H1 (cell line): Measurements from ENCODE around the gene PRXL2B. TPM values are rescaled to one million over a fixed set of nuclear protein-coding genes. Genes with fewer than 3 reads are reported as not detected.

ENCODE experiments used
- CTCF ChIA-PET: fragments of 300-600 bp; sonication (Branson Sonifier 250); formaldehyde crosslinking; loops from one replicate; lab custom pipeline; 2021; ENCODE audit not compliant: partially characterized antibody; lab: Charles Lee
- POLR2A ChIA-PET: fragments of 300-600 bp; sonication (Branson Sonifier 250); formaldehyde crosslinking; loops from one replicate; lab custom pipeline; 2021; ENCODE audit warnings: inconsistent platforms; ENCODE audit not compliant: partially characterized antibody; lab: Charles Lee
- DNase-seq, 2 experiments: peaks; one replicate each; pipeline versions ENCODE4 v3.0.0 to v3.0.0-alpha.2; 2010 to 2022; ENCODE audit warnings: low spot score in 2 of 2, low read depth in 1 of 2, mixed read lengths in 1 of 2
- FAIRE-seq: peaks from 2 replicates; lab custom pipeline; 2011; peaks lifted over from hg19 to GRCh38; lab: Jason Lieb, UNC
- H2AFZ ChIP-seq: 2 replicates; pipeline ENCODE4 v1.8.1; 2012; ENCODE audit warnings: low read length, inconsistent platforms
- H2AK5ac ChIP-seq: 2 replicates; pipeline ENCODE4 v1.6.1; 2013; ENCODE audit warnings: low read depth, low read length
- H2BK120ac ChIP-seq: replicated peaks from 2 replicates; pipeline ENCODE3; 2013; ENCODE audit warnings: low read depth, low read length, inconsistent platforms
- H2BK12ac ChIP-seq: 2 replicates; pipeline ENCODE4 v1.6.1; 2013; ENCODE audit warnings: low read depth, low read length
- H2BK15ac ChIP-seq: 2 replicates; pipeline ENCODE4 v1.6.1; 2013; ENCODE audit warnings: low read length
- H2BK20ac ChIP-seq: 2 replicates; pipeline ENCODE4 v1.6.1; 2013; ENCODE audit warnings: low read length
- H2BK5ac ChIP-seq: 2 replicates; pipeline ENCODE4 v1.6.1; 2013; ENCODE audit warnings: low read depth, low read length
- H3K14ac ChIP-seq: 2 replicates; pipeline ENCODE4 v1.6.1; 2013; ENCODE audit warnings: inconsistent platforms; ENCODE audit not compliant: insufficient read length
- H3K18ac ChIP-seq: 2 replicates; pipeline ENCODE4 v1.6.1; 2013; ENCODE audit warnings: low read length; ENCODE audit errors: extremely low read depth
- H3K23ac ChIP-seq: 2 replicates; pipeline ENCODE4 v1.6.1; 2013; ENCODE audit warnings: inconsistent platforms; ENCODE audit not compliant: insufficient read length
- H3K23me2 ChIP-seq: 2 replicates; pipeline ENCODE4 v1.6.1; 2013; ENCODE audit warnings: low read depth, low read length
- H3K27ac ChIP-seq: 2 replicates; pipeline ENCODE4 v1.6.1; 2011; ENCODE audit warnings: low read depth, low read length, inconsistent platforms
- H3K27me3 ChIP-seq, 4 experiments: replicated peaks in 1 of 4; 1 replicate in 1 of 4; 2 replicates in 3 of 4; pipeline versions ENCODE4 v1.6.1 to v1.8.1; 2011 to 2013; ENCODE audit warnings: low read length in 3 of 4, mild to moderate bottlenecking in 3 of 4, inconsistent platforms in 2 of 4, mixed read lengths in 2 of 4, moderate library complexity in 1 of 4; ENCODE audit not compliant: control insufficient read depth in 3 of 4, insufficient read depth in 3 of 4; ENCODE audit errors: extremely low read depth in 1 of 4
- H3K36me3 ChIP-seq, 4 experiments: 2 replicates each; pipeline versions ENCODE4 v1.6.1 to v1.8.1; 2011 to 2013; ENCODE audit warnings: mild to moderate bottlenecking in 4 of 4, low read length in 3 of 4, moderate library complexity in 2 of 4, control low read depth in 1 of 4, inconsistent platforms in 1 of 4; ENCODE audit not compliant: insufficient read depth in 4 of 4, control insufficient read depth in 2 of 4
- H3K4ac ChIP-seq: replicated peaks from 2 replicates; pipeline ENCODE3; 2013; ENCODE audit warnings: low read length, low read depth, mixed read lengths, inconsistent platforms; ENCODE audit not compliant: insufficient read length
- H3K4me1 ChIP-seq, 4 experiments: replicated peaks in 1 of 4; 1 replicate in 1 of 4; 2 replicates in 3 of 4; pipeline versions ENCODE4 v1.6.1 to v1.8.1; 2011 to 2013; ENCODE audit warnings: low read length in 3 of 4, inconsistent platforms in 2 of 4, mixed read lengths in 1 of 4; ENCODE audit not compliant: insufficient read depth in 4 of 4, control insufficient read depth in 3 of 4
- H3K4me2 ChIP-seq, 2 experiments: 2 replicates each; pipeline versions ENCODE4 v1.6.1 to v1.8.1; 2011 to 2013; ENCODE audit warnings: low read depth in 2 of 2, low read length in 2 of 2, control low read depth in 1 of 2, inconsistent platforms in 1 of 2, mild to moderate bottlenecking in 1 of 2; ENCODE audit not compliant: insufficient read depth in 1 of 2
- H3K4me3 ChIP-seq, 4 experiments: fragments of 200-600, 300-600 bp in 1 of 4; sonication (generic), shearing (Covaris generic), sonication (Bioruptor Twin) in 1 of 4; 2 replicates each; pipeline versions ENCODE4 v1.5.1 to v1.8.1; 2011 to 2016; ENCODE audit warnings: low read length in 4 of 4, low read depth in 3 of 4, control low read depth in 2 of 4, inconsistent platforms in 2 of 4, mild to moderate bottlenecking in 2 of 4, mixed read lengths in 1 of 4, moderate library complexity in 1 of 4; ENCODE audit not compliant: insufficient read depth in 2 of 4; ENCODE audit errors: extremely low read depth in 1 of 4
- H3K56ac ChIP-seq: replicated peaks from 2 replicates; pipeline ENCODE3; 2013; ENCODE audit warnings: low read depth, mild to moderate bottlenecking, mixed read lengths, low read length, inconsistent platforms; ENCODE audit not compliant: insufficient read length
- H3K79me1 ChIP-seq: 2 replicates; pipeline ENCODE4 v1.6.1; 2013; ENCODE audit warnings: low read depth, low read length, control low read depth
- H3K79me2 ChIP-seq, 2 experiments: 2 replicates each; pipeline versions ENCODE4 v1.6.1 to v1.8.1; 2012 to 2013; ENCODE audit warnings: low read length in 2 of 2, mild to moderate bottlenecking in 2 of 2, inconsistent platforms in 1 of 2; ENCODE audit not compliant: insufficient read depth in 2 of 2, control insufficient read depth in 1 of 2
- H3K9ac ChIP-seq, 4 experiments: replicated peaks in 1 of 4; 1 replicate in 1 of 4; 2 replicates in 3 of 4; pipeline versions ENCODE4 v1.6.1 to v1.8.1; 2011 to 2013; ENCODE audit warnings: low read depth in 3 of 4, low read length in 3 of 4, control low read depth in 2 of 4, mild to moderate bottlenecking in 2 of 4, moderate library complexity in 2 of 4, inconsistent platforms in 1 of 4; ENCODE audit errors: extremely low read depth in 1 of 4
- H3K9me3 ChIP-seq, 2 experiments: 2 replicates each; pipeline versions ENCODE4 v1.6.1 to v1.8.1; 2012 to 2013; ENCODE audit warnings: mild to moderate bottlenecking in 2 of 2, moderate library complexity in 2 of 2, control low read depth in 1 of 2, inconsistent platforms in 1 of 2, low read depth in 1 of 2, low read length in 1 of 2, mixed read lengths in 1 of 2; ENCODE audit not compliant: insufficient read depth in 2 of 2
- H4K20me1 ChIP-seq, 2 experiments: replicated peaks in 1 of 2; 2 replicates each; pipeline versions ENCODE3 to v1.8.1; 2011 to 2013; ENCODE audit warnings: inconsistent platforms in 2 of 2, low read length in 2 of 2, mild to moderate bottlenecking in 1 of 2; ENCODE audit not compliant: insufficient read depth in 2 of 2, control insufficient read depth in 1 of 2
- H4K5ac ChIP-seq: 2 replicates; pipeline ENCODE4 v1.6.1; 2013; ENCODE audit warnings: low read length, low read depth, mixed read lengths, inconsistent platforms; ENCODE audit not compliant: insufficient read length
- H4K8ac ChIP-seq: 2 replicates; pipeline ENCODE4 v1.8.0; 2013; ENCODE audit warnings: mild to moderate bottlenecking, moderate library complexity, low read length, inconsistent platforms; ENCODE audit not compliant: insufficient read depth; ENCODE audit errors: extremely low read depth
- H4K91ac ChIP-seq: replicated peaks from 2 replicates; pipeline ENCODE3; 2013; ENCODE audit warnings: low read length, mixed read lengths, inconsistent platforms; ENCODE audit not compliant: insufficient read length
- FOSL1 ChIP-seq: IDR thresholded peaks from 2 replicates; pipeline ENCODE4 v1.6.1; 2011; ENCODE audit warnings: mild to moderate bottlenecking, low read depth, low read length, moderate library complexity; ENCODE audit not compliant: insufficient read depth
- GABPA ChIP-seq: IDR thresholded peaks from 2 replicates; pipeline ENCODE4 v1.6.1; 2011; ENCODE audit warnings: mild to moderate bottlenecking, low read length, moderate library complexity, borderline replicate concordance; ENCODE audit not compliant: insufficient read depth
- KDM4A ChIP-seq: IDR thresholded peaks from one replicate; pipeline ENCODE4 v1.7.1; 2012; ENCODE audit warnings: low read depth, mild to moderate bottlenecking, moderate library complexity, low read length, inconsistent platforms; ENCODE audit not compliant: severe bottlenecking
- POU5F1 ChIP-seq: IDR thresholded peaks from 2 replicates; pipeline ENCODE4 v1.6.1; 2011; ENCODE audit warnings: low read depth, mild to moderate bottlenecking, low read length, moderate library complexity
- RAD21 ChIP-seq, 2 experiments: IDR thresholded peaks in 1 of 2; conservative IDR thresholded peaks in 1 of 2; 2 replicates each; pipeline ENCODE4 v1.6.1; 2011; ENCODE audit warnings: low read depth in 2 of 2, low read length in 2 of 2, improper control_type of control experiment in 1 of 2, inconsistent platforms in 1 of 2, mild to moderate bottlenecking in 1 of 2, moderate library complexity in 1 of 2
- RFX5 ChIP-seq: IDR thresholded peaks from 2 replicates; pipeline ENCODE4 v1.6.1; 2011; ENCODE audit warnings: low read depth, low read length, improper control_type of control experiment, borderline replicate concordance
- SUZ12 ChIP-seq: fragments of 200-600 bp; sonication (generic); IDR thresholded peaks from 2 replicates; pipeline ENCODE4 v1.6.1; 2012; ENCODE audit warnings: mild to moderate bottlenecking, inconsistent platforms, low read length, moderate library complexity, mixed read lengths
- WGBS, 2 experiments: shearing (Covaris generic) in 1 of 2; methylation state at CpG; one replicate each; pipeline versions ENCODE4 v1.1.6 to v1.1.7; 2013 to 2015; ENCODE audit warnings: low lambda C conversion rate in 2 of 2, mixed read lengths in 2 of 2, inconsistent platforms in 1 of 2, low coverage in 1 of 2, missing lambda C conversion rate in 1 of 2; ENCODE audit not compliant: insufficient replicate concordance in 2 of 2, insufficient coverage in 1 of 2, insufficient read length in 1 of 2; ENCODE audit errors: extremely low coverage in 1 of 2, missing lambda C conversion rate in 1 of 2; 5-methylcytosine and 5-hydroxymethylcytosine counted together
- polyA plus RNA-seq, 7 experiments: library from polyadenylated mRNA; depleted of rRNA in 3 of 7; stranded (reverse) in 5 of 7; unstranded in 2 of 7; fragments of >200 nt in 5 of 7; fragments of 200-250 nt in 2 of 7; gene quantifications; 1 replicate in 5 of 7; 2 replicates in 1 of 7; 4 replicates in 1 of 7; pipeline versions ENCODE4 v1.2.1 to v1.2.3, GENCODE V29; 2011 to 2013; ENCODE audit warnings: missing spikeins in 2 of 7, mixed read lengths in 2 of 7
- total RNA-seq: library from RNA; stranded (reverse); fragmentation: NEBNext Ultra II Directional; extraction: Animal tissue kit (Norgen Biotek cat#: 25700); gene quantifications from 2 replicates; pipeline ENCODE4 v1.2.1, GENCODE V29; 2021
- TF ChIP-seq, protein P1 (sequence below), 3 experiments: IDR thresholded peaks; 1 replicate in 2 of 3; 2 replicates in 1 of 3; pipeline versions ENCODE4 v1.5.1 to v1.6.1; 2011; ENCODE audit warnings: low read length in 3 of 3, mild to moderate bottlenecking in 3 of 3, inconsistent platforms in 2 of 3, low read depth in 1 of 3, moderate library complexity in 1 of 3; ENCODE audit not compliant: insufficient read depth in 1 of 3; ENCODE audit errors: control extremely low read depth in 1 of 3

The PRXL2B gene
- total and polyA plus RNA-seq, 2 of the 8 experiments (the other 6 are each of a cell fraction or from before 2014, with no cell fraction given), result 35.3 to 46.0 TPM

DNA sequence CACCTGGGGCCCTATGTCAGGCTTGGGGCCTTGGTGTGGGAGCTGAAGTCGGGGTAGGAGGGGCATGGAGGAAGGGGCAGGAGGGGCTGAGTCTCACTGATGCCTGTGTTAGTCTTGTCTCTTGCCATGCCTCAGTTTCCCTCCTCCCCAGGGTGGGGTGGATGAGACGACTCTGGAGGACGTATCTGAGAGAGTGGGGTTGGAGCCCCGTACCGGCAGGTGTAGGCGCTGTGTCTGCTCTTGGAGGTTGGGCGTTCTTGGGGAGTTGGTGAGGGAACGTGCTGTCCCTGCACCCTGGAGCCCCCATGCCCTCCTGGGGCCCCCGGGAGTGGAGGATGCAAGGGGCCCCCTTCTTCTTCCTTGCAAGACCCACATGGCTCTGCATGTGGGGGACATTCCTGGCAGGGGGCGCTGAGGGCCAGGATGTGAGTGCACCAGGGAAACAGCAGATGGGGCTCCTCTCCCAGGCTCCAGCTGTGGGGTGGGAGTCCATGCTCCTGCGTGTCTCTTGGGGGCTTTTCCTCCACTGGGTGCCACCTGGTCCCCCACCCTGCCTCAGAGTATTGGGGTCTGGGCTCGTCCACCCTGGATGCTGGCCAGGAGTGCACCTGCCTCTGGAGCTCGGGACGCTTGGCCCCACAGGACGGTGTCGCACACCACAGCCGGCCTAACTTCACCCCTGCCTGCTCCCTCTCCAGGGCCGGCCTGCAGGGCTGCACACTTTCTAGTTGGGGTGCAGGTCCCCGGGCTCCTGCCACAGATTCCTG lies 31.8 kb upstream of the PRXL2B start:
- Histone ChIP-seq H3K4me1 (peaks cover 0 to 6% (median 0%) of the 10 kb centered on the region in 4 experiments; a peak in 2 of 7 replicates), H3K36me3 (no peaks in the 10 kb centered on the region), H3K14ac (no peak overlapping the region), H2AFZ (no peak overlapping the region), H2BK5ac (no peak overlapping the region), H3K18ac (no peak overlapping the region; the same call in 1 of the 2 replicates), H3K27ac (no peak overlapping the region), H3K79me1 (no peaks in the 10 kb centered on the region), H2AK5ac (no peak overlapping the region), H3K4me3 (no peak overlapping the region), H4K8ac (0 out of 2 replicates have a peak overlapping the region, but pooled peaks have one; percentile 25), H3K79me2 (no peaks in the 10 kb centered on the region), H3K56ac (no peak overlapping the region), H2BK12ac (no peak overlapping the region), H2BK15ac (no peak overlapping the region; the same call in 1 of the 2 replicates), H2BK20ac (no peak overlapping the region), H4K91ac (no peak overlapping the region), H3K4ac (no peak overlapping the region), H3K9ac (no peak overlapping the region), H3K27me3 (no peaks in the 10 kb centered on the region), H3K9me3 (no peaks in the 10 kb centered on the region; a peak in 1 of 4 replicates), H2BK120ac (no peak overlapping the region), H4K20me1 (no peaks in the 10 kb centered on the region), H4K5ac (no peak overlapping the region), H3K23me2 (no peaks in the 10 kb centered on the region), H3K4me2 (no peak overlapping the region), H3K23ac (no peak overlapping the region)
- WGBS, 2 experiments, result 83% methylated on average over 11 of the region's 19 CpGs; no CpG with 5 or more reads in 1 of the 2 experiments
- DNase-seq, result no peak
- no peak for FAIRE-seq
- POLR2A ChIA-PET, result no interaction called here
- CTCF ChIA-PET, result interaction anchor here (1.4 kb wide), 1 partner anchor 862 kb away, joined by 3 read pairs; no protein-coding TSS in a partner anchor
- TF ChIP-seq FOSL1 (no peak), GABPA (0 out of 2 replicates have a peak, but pooled peaks have one; percentile 34), POU5F1 (no peak), RFX5 (no peak), RAD21 (IDR thresholded peaks at IDR 0.05 in 1 of 2, conservative IDR thresholded peaks at IDR 0.05 in 1 of 2; ENCODE audit: low read depth in 2 of 2, low read length in 2 of 2) (peak; percentile 70 to 77), KDM4A (no peak), SUZ12 (no peak)
- TF ChIP-seq, protein P1, sequence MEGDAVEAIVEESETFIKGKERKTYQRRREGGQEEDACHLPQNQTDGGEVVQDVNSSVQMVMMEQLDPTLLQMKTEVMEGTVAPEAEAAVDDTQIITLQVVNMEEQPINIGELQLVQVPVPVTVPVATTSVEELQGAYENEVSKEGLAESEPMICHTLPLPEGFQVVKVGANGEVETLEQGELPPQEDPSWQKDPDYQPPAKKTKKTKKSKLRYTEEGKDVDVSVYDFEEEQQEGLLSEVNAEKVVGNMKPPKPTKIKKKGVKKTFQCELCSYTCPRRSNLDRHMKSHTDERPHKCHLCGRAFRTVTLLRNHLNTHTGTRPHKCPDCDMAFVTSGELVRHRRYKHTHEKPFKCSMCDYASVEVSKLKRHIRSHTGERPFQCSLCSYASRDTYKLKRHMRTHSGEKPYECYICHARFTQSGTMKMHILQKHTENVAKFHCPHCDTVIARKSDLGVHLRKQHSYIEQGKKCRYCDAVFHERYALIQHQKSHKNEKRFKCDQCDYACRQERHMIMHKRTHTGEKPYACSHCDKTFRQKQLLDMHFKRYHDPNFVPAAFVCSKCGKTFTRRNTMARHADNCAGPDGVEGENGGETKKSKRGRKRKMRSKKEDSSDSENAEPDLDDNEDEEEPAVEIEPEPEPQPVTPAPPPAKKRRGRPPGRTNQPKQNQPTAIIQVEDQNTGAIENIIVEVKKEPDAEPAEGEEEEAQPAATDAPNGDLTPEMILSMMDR (IDR thresholded peaks at IDR 0.05; ENCODE audit: control extremely low read depth in 1 of 3, insufficient read depth in 1 of 3, low read depth in 1 of 3, low read length in 3 of 3), result peak in 2 of 3 experiments; percentile 58 to 80; a peak in 3 of 4 replicates
